IMR-90 (cell line): Measurements from ENCODE around the gene INCA1. TPM values are rescaled to one million over a fixed set of nuclear protein-coding genes. Genes with fewer than 3 reads are reported as not detected.
A peak's percentile ranks its signal among the peaks of the same experiment; 100 is the strongest.

Experiments used
- ATAC-seq: fragments of 200-7000 bp; cut with Tn5 transposase; 2 replicates; pipeline ENCODE4 v1.9.1; 2020; ENCODE audit warnings: low read depth, mild to moderate bottlenecking, moderate library complexity
- BruUV-seq: library from RNA; stranded (reverse); fragments of 400-500 nt; replicated peaks from 2 replicates; lab custom pipeline; 2021; lab: Mats Ljungman, UMichigan
- CTCF ChIA-PET: fragments of 300-600 bp; formaldehyde crosslinking; extraction: SDS; loops from one replicate; lab custom pipeline; 2021; ENCODE audit warnings: antibody characterized with exemption; lab: Yijun Ruan, JAX
- POLR2A ChIA-PET: fragments of 300-600 bp; sonication (Branson Sonifier 250); formaldehyde crosslinking; loops from one replicate; lab custom pipeline; 2022; ENCODE audit warnings: antibody characterized with exemption; ENCODE audit not compliant: unreplicated experiment; lab: Charles Lee
- DNase-seq: peaks from one replicate; pipeline ENCODE4 v3.0.0; 2013
- H2AFZ ChIP-seq: replicated peaks from 2 replicates; pipeline ENCODE3; 2013; ENCODE audit warnings: low read length, mild to moderate bottlenecking; ENCODE audit not compliant: poor library complexity
- H2AK5ac ChIP-seq: 2 replicates; pipeline ENCODE4 v1.6.1; 2013; ENCODE audit warnings: low read depth, low read length, inconsistent platforms
- H2AK9ac ChIP-seq: replicated peaks from 2 replicates; pipeline ENCODE3; 2013; ENCODE audit warnings: mild to moderate bottlenecking, low read depth, low read length, moderate library complexity; ENCODE audit not compliant: poor library complexity
- H2BK120ac ChIP-seq: 2 replicates; pipeline ENCODE4 v1.6.1; 2013; ENCODE audit warnings: low read depth, low read length, inconsistent platforms
- H2BK15ac ChIP-seq: 3 replicates; pipeline ENCODE4 v1.6.1; 2013; ENCODE audit warnings: low read depth, low read length, inconsistent platforms
- H2BK20ac ChIP-seq: 2 replicates; pipeline ENCODE4 v1.6.1; 2013; ENCODE audit warnings: low read depth, mild to moderate bottlenecking, inconsistent platforms, low read length, moderate library complexity
- H2BK5ac ChIP-seq: 2 replicates; pipeline ENCODE4 v1.6.1; 2013; ENCODE audit warnings: mild to moderate bottlenecking, low read depth, low read length, inconsistent platforms; ENCODE audit not compliant: poor library complexity, severe bottlenecking
- H3K14ac ChIP-seq: replicated peaks from 2 replicates; pipeline ENCODE4 v1.6.1; 2013; ENCODE audit warnings: low read depth, low read length, inconsistent platforms
- H3K18ac ChIP-seq: 2 replicates; pipeline ENCODE4 v1.6.1; 2013; ENCODE audit warnings: low read depth, low read length, control low read depth
- H3K23ac ChIP-seq: 2 replicates; pipeline ENCODE4 v1.6.1; 2013; ENCODE audit warnings: low read depth, low read length, inconsistent platforms
- H3K27ac ChIP-seq: 2 replicates; pipeline ENCODE4 v1.5.1; 2013; ENCODE audit warnings: mild to moderate bottlenecking, control low read depth, low read length; ENCODE audit not compliant: insufficient read depth
- H3K27me3 ChIP-seq: 2 replicates; pipeline ENCODE4 v1.6.1; 2013; ENCODE audit warnings: low read length; ENCODE audit not compliant: control insufficient read depth, insufficient read depth
- H3K36me3 ChIP-seq: 2 replicates; pipeline ENCODE4 v1.6.1; 2013; ENCODE audit warnings: low read length, mixed read lengths; ENCODE audit not compliant: control insufficient read depth, insufficient read depth
- H3K4ac ChIP-seq: 2 replicates; pipeline ENCODE4 v1.6.1; 2013; ENCODE audit warnings: low read depth, low read length, inconsistent platforms
- H3K4me1 ChIP-seq: 2 replicates; pipeline ENCODE4 v1.6.1; 2013; ENCODE audit warnings: low read length, mixed read lengths; ENCODE audit not compliant: control insufficient read depth, insufficient read depth
- H3K4me2 ChIP-seq: 2 replicates; pipeline ENCODE4 v1.6.1; 2013; ENCODE audit warnings: low read depth, mild to moderate bottlenecking, control low read depth, low read length, moderate library complexity
- H3K4me3 ChIP-seq: 2 replicates; pipeline ENCODE4 v1.5.1; 2013; ENCODE audit warnings: low read depth, mild to moderate bottlenecking, control low read depth, low read length, moderate library complexity; ENCODE audit not compliant: insufficient read depth
- H3K56ac ChIP-seq: 2 replicates; pipeline ENCODE4 v1.6.1; 2013; ENCODE audit warnings: low read length, inconsistent platforms; ENCODE audit not compliant: insufficient read depth; ENCODE audit errors: extremely low read depth
- H3K79me1 ChIP-seq, 2 experiments: 2 replicates each; pipeline ENCODE4 v1.6.1; 2013; ENCODE audit warnings: low read length in 2 of 2, inconsistent platforms in 1 of 2, low read depth in 1 of 2
- H3K9ac ChIP-seq: 2 replicates; pipeline ENCODE4 v1.6.1; 2013; ENCODE audit warnings: low read depth, low read length, control low read depth
- H3K9me1 ChIP-seq: 2 replicates; pipeline ENCODE4 v1.6.1; 2013; ENCODE audit warnings: low read length, inconsistent platforms; ENCODE audit not compliant: insufficient read depth
- H3K9me3 ChIP-seq: 2 replicates; pipeline ENCODE4 v1.6.1; 2013; ENCODE audit warnings: low read length; ENCODE audit not compliant: control insufficient read depth, insufficient read depth
- H4K20me1 ChIP-seq: 2 replicates; pipeline ENCODE4 v1.6.1; 2013; ENCODE audit warnings: low read length, inconsistent platforms; ENCODE audit not compliant: insufficient read depth
- H4K5ac ChIP-seq: 2 replicates; pipeline ENCODE4 v1.6.1; 2013; ENCODE audit warnings: mild to moderate bottlenecking, low read depth, low read length, control low read depth
- H4K8ac ChIP-seq, 2 experiments: 2 replicates each; pipeline ENCODE4 v1.6.1; 2013; ENCODE audit warnings: low read depth in 2 of 2, low read length in 2 of 2, control low read depth in 1 of 2, inconsistent platforms in 1 of 2
- H4K91ac ChIP-seq: 2 replicates; pipeline ENCODE4 v1.6.1; 2013; ENCODE audit warnings: low read depth, low read length, inconsistent platforms; ENCODE audit not compliant: insufficient read depth
- NFE2L2 ChIP-seq: fragments of 150-350 bp; IDR thresholded peaks from 2 replicates; pipeline ENCODE4 v1.6.1; 2016; ENCODE audit warnings: low read depth, mild to moderate bottlenecking, low read length
- WGBS, 2 experiments: methylation state at CpG; one replicate each; pipeline versions ENCODE4 v1.1.5 to v1.1.7; 2013; ENCODE audit warnings: missing lambda C conversion rate in 2 of 2; ENCODE audit not compliant: insufficient read length in 1 of 2; ENCODE audit errors: extremely low coverage in 2 of 2; 5-methylcytosine and 5-hydroxymethylcytosine counted together
- dilution Hi-C: fragments of 300-500 bp; cut with HindIII; formaldehyde crosslinking; loops from one replicate; pipeline ENCODE4 v1.14.3; 2018; ENCODE audit warnings: low sequenced_read_pairs; ENCODE audit not compliant: unreplicated experiment
- in situ Hi-C: fragments of 300-500 bp; cut with MboI; formaldehyde crosslinking; loops from 3 replicates; pipeline ENCODE4 v1.14.3; 2019; ENCODE audit warnings: low sequenced_read_pairs, inconsistent platforms, mixed read lengths
- intact Hi-C: fragments of 100-400 bp; cut with micrococcal nuclease; formaldehyde crosslinking; loops from 2 replicates; pipeline ENCODE4 v1.10.0; 2022
- polyA plus RNA-seq, 3 experiments: library from polyadenylated mRNA; depleted of rRNA; stranded (reverse); fragments of >200 nt; gene quantifications; 2 replicates each; pipeline ENCODE4 v1.2.3, GENCODE V29; 2012; ENCODE audit warnings: low replicate concordance in 1 of 3
- total RNA-seq: library from RNA; depleted of rRNA; stranded (reverse); fragments of >200 nt; gene quantifications from 2 replicates; pipeline ENCODE4 v1.2.3, GENCODE V29; 2012

INCA1 gene
- total and polyA plus RNA-seq, 2 of the 4 experiments (the other 2 are of a cell fraction), result 0.18 to 0.51 TPM

GRCh38 chr17:4970273-4970672, 27.0 kb downstream of the INCA1 start:
- H3K36me3 ChIP-seq, result peaks cover 33% of the 10 kb centered on the region
- H3K27ac ChIP-seq, result peak overlapping the region; percentile 79
- peak overlapping the region; percentile 96 to 97; a peak in 2 of 4 replicates for H4K8ac ChIP-seq
- ATAC-seq, result no peak
- peak overlapping the region; percentile 99 for H4K91ac ChIP-seq
- peak overlapping the region; percentile 85; the same call in 1 of the 2 replicates for H2BK120ac ChIP-seq
- BruUV-seq, result no TSS peak
- peak overlapping the region; percentile 88; the same call in 1 of the 2 replicates for H3K23ac ChIP-seq
- H3K18ac ChIP-seq, result no peak overlapping the region
- H2BK5ac ChIP-seq, result peak overlapping the region; percentile 21
- TF ChIP-seq NFE2L2, result no peak
- H3K14ac ChIP-seq, result peak overlapping the region; percentile 83; the same call in 1 of the 2 replicates
- peaks cover 22% of the 10 kb centered on the region for H3K9me1 ChIP-seq
- H3K4me1 ChIP-seq, result peaks cover 14% of the 10 kb centered on the region
- no peak overlapping the region; the same call in 1 of the 2 replicates for H3K4me2 ChIP-seq
- dilution Hi-C loops, result no loop called here
- H3K27me3 ChIP-seq, result no peaks in the 10 kb centered on the region
- no peak for DNase-seq
- H4K20me1 ChIP-seq, result peaks cover 3% of the 10 kb centered on the region; the same call in 1 of the 2 replicates
- no peak overlapping the region; the same call in 2 of the 3 replicates for H2BK15ac ChIP-seq
- H2AK5ac ChIP-seq, result 0 out of 2 replicates have a peak overlapping the region, but pooled peaks have one; percentile 17
- H3K56ac ChIP-seq, result no peak overlapping the region
- in situ Hi-C loops, result no loop called here
- ChIA-PET CTCF (interaction anchor here (1.1 to 1.9 kb wide), 2 partner anchors 10 to 61 kb away, joined by 3 to 6 read pairs; no protein-coding TSS in a partner anchor), POLR2A (interaction anchor here (1.4 kb wide), 1 partner anchor 9 kb away, joined by 4 read pairs; no protein-coding TSS in a partner anchor)
- H3K79me1 ChIP-seq, result peaks cover 15 to 68% of the 10 kb centered on the region in 2 experiments
- no peak overlapping the region for H3K9ac ChIP-seq
- H2AFZ ChIP-seq, result no peak overlapping the region
- H3K9me3 ChIP-seq, result no peaks in the 10 kb centered on the region
- H4K5ac ChIP-seq, result no peak overlapping the region
- H3K4me3 ChIP-seq, result no peak overlapping the region
- peak overlapping the region; percentile 100 for H2AK9ac ChIP-seq
- peak overlapping the region; percentile 100 for H3K4ac ChIP-seq
- intact Hi-C loops, result no loop called here
- 89% methylated on average over 4 of the region's 8 CpGs; no CpG with 5 or more reads in 1 of the 2 experiments for WGBS, 2 experiments
- H2BK20ac ChIP-seq, result no peak overlapping the region; the same call in 1 of the 2 replicates
